Chondrocyte (in vitro differentiated cells): ENCODE results near the gene KRT31. TPM values are rescaled to one million over a fixed set of nuclear protein-coding genes. Genes with fewer than 3 reads are reported as not detected.
"Not testable (repeated sequence)": the region's sequence is repeated elsewhere in the genome, so short reads cannot be mapped to it uniquely, and the experiment has no call there.

Experiments
- DNase-seq: peaks from one replicate; pipeline ENCODE4 v3.0.0; 2021; ENCODE audit warnings: mixed read lengths, low spot score
- H3K27ac Mint-ChIP-seq: one replicate; pipeline ENCODE4 v1.8.0; 2021; ENCODE audit warnings: mild to moderate bottlenecking, moderate library complexity, mixed read lengths; ENCODE audit not compliant: unreplicated experiment
- H3K27me3 Mint-ChIP-seq: 2 replicates; pipeline ENCODE4 v1.8.0; 2021; ENCODE audit warnings: low read depth, mixed read lengths
- H3K36me3 Mint-ChIP-seq: 2 replicates; pipeline ENCODE4 v1.8.0; 2021; ENCODE audit warnings: low read depth, mixed read lengths
- H3K4me1 Mint-ChIP-seq: 2 replicates; pipeline ENCODE4 v1.8.0; 2021; ENCODE audit warnings: low read depth, mild to moderate bottlenecking, mixed read lengths
- H3K4me3 Mint-ChIP-seq: one replicate; pipeline ENCODE4 v1.8.0; 2021; ENCODE audit warnings: mild to moderate bottlenecking, moderate library complexity, mixed read lengths; ENCODE audit not compliant: unreplicated experiment
- H3K9me3 Mint-ChIP-seq: 2 replicates; pipeline ENCODE4 v1.8.0; 2021; ENCODE audit warnings: low read depth, mixed read lengths
- total RNA-seq: library from RNA; stranded (reverse); gene quantifications from 3 replicates; pipeline ENCODE4 v1.2.1, GENCODE V29; 2021
- TF ChIP-seq, protein P1 (sequence below): fragments of 200-600 bp; sonication (generic); IDR thresholded peaks from 2 replicates; pipeline ENCODE4 v1.5.0; 2021; ENCODE audit warnings: antibody characterized with exemption, mild to moderate bottlenecking, moderate library complexity

KRT31 gene
- total RNA-seq, 1 donor from 2014 or later = not detected

DNA sequence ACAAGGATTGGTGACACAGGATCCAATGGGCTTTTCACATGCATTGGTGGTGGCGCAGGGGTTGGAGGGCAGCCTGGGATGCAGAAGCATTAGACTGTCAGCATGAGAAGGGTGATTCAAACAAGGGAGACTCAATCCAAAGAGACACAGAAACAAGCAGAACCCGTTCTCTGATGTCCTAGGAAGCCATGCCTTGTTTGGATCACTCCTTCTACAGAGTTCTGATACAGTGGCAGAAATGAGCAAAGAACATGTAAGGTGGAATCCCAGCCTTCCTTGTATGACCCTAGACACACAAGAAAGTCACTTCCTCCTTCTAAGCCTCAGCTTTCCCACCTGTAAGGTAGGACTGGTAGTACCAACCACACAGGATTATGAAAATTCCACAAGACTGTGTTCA is 33.5 kb downstream of the KRT31 start:
- DNase-seq = no peak
- Mint-ChIP-seq H3K9me3 (peaks cover 5% of the 10 kb centered on the region), H3K4me3 (no peak overlapping the region), H3K27ac (no peak overlapping the region), H3K4me1 (peaks cover 6% of the 10 kb centered on the region), H3K36me3 (no peaks in the 10 kb centered on the region), H3K27me3 (no peaks in the 10 kb centered on the region)
- TF ChIP-seq, protein P1, sequence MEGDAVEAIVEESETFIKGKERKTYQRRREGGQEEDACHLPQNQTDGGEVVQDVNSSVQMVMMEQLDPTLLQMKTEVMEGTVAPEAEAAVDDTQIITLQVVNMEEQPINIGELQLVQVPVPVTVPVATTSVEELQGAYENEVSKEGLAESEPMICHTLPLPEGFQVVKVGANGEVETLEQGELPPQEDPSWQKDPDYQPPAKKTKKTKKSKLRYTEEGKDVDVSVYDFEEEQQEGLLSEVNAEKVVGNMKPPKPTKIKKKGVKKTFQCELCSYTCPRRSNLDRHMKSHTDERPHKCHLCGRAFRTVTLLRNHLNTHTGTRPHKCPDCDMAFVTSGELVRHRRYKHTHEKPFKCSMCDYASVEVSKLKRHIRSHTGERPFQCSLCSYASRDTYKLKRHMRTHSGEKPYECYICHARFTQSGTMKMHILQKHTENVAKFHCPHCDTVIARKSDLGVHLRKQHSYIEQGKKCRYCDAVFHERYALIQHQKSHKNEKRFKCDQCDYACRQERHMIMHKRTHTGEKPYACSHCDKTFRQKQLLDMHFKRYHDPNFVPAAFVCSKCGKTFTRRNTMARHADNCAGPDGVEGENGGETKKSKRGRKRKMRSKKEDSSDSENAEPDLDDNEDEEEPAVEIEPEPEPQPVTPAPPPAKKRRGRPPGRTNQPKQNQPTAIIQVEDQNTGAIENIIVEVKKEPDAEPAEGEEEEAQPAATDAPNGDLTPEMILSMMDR = no peak

DNA sequence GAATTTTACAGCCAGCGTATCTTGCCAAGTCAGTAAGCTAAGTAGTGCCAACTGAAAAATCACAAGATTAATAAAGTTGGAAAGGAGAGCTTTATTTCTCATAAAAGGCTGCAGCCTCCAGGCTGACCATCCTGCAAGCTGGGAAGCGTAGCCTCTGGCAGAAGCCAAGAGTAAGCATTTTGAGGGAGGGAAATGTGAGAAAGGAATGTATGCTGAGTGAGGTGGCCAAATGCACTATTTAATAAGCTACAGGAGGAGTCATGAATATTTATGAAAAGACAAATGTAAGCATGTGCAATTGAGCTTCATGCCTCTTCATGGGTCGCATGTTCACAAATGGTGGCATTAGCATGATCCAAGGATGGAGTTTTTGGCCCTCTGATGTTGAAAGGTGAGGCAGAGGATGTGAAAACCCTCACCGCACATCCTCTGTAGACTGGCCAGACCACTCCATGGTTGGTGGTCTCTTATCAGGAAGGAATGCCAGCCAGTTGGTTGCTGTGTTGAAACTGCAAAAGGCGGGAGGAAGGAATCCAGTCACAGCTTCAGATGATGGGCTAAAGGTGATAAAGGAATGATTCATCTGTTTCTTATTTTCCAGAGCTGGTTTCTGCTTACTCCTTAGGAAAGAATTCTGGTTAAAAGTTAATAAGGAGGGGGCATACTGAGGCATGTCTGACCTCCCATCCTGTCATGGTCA is 37.0 kb downstream of the KRT31 start:
- peaks cover 10% of the 10 kb centered on the region for H3K27me3 Mint-ChIP-seq
- peaks cover 16% of the 10 kb centered on the region for H3K9me3 Mint-ChIP-seq
- no peak for DNase-seq
- H3K4me1 Mint-ChIP-seq = no peaks in the 10 kb centered on the region
- H3K27ac Mint-ChIP-seq = no peak overlapping the region
- TF ChIP-seq, protein P1 = no peak
- H3K36me3 Mint-ChIP-seq = peaks cover 3% of the 10 kb centered on the region
- no peak overlapping the region for H3K4me3 Mint-ChIP-seq

DNA sequence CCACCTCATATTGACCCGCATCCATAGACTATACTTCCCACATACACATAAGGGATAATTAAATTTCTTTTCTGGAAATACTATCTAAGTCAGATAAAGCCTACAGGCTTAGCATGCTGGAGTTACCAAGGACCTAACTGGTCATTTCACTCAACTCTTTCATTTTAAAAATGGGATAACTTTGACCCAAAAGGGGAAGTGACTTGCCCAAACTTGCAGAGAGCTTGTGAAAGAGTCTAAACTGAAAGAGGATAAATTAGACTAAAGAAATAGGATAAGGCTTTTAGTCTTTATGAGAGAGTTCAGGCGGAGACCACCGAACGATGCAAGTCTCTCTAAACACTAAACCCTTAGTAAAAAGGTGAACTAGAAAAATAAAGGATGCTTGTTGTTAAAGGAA is 42.9 kb downstream of the KRT31 start:
- Mint-ChIP-seq H3K27me3 (peaks cover 31% of the 10 kb centered on the region), H3K27ac (no peak overlapping the region), H3K4me1 (no peaks in the 10 kb centered on the region), H3K9me3 (peaks cover 11% of the 10 kb centered on the region), H3K36me3 (peaks cover 3% of the 10 kb centered on the region), H3K4me3 (no peak overlapping the region)
- no peak for DNase-seq
- TF ChIP-seq, protein P1 = no peak

DNA sequence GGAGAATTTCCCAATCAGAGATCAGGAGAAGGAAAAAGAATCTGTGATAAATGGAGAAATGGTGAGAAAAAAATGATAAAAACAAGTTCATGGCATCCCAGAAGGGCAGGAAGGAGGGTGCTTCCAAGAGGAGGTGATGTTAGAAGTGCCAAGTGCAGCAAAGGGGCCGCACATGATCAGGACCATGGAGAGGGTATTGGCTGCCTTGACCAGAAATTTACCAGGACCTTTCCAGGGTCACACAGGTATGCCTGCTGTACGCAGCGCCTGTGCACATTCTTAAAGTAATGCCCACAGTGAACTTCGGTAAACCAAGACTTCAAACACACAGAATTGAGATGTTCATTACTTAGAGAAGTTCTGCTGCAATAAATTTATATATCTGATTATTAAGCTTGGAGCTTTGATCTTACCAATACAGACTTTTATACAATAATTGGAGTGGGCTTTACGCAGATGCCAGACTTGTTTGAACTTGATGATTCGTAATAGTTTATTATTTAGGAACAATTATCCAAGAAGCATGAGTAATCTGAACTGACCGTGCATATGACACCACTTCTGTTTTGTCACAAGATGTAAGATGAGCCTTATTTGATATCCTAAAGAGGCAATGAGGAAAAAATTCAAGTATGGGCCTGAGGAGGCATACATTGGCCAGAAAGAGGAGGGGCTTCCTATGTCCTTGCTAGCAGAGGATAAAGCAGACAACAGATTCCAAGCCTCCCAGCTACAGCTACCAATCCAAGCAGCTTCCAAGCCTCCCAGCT is 44.6 kb downstream of the KRT31 start:
- Mint-ChIP-seq H3K4me1 (no peaks in the 10 kb centered on the region), H3K27ac (no peak overlapping the region), H3K36me3 (peaks cover 3% of the 10 kb centered on the region), H3K4me3 (no peak overlapping the region), H3K9me3 (peaks cover 11% of the 10 kb centered on the region), H3K27me3 (peaks cover 31% of the 10 kb centered on the region)
- TF ChIP-seq, protein P1 = no peak
- DNase-seq = no peak

DNA sequence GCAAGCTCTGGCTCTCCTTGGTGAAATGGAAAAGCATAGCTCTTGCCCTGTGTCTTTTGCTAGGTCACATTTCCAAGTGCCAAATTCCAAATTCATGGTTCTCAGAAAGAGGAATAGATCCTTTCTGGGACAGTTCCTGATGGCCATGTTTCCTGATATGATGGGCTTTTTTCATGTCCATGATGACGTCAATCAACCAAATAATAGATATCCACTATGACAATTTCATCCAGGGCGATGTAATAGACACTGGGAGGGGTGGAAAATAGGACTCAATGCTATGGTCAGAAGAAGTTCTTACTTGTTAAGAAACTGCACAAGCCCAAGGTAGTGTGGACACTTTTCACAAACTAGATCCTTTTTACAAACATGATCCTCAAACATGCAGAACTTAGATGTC is 46.2 kb downstream of the KRT31 start:
- H3K27me3 Mint-ChIP-seq = peaks cover 24% of the 10 kb centered on the region
- peaks cover 3% of the 10 kb centered on the region for H3K9me3 Mint-ChIP-seq
- no peak overlapping the region for H3K27ac Mint-ChIP-seq
- H3K4me3 Mint-ChIP-seq = no peak overlapping the region
- DNase-seq = no peak
- H3K36me3 Mint-ChIP-seq = no peaks in the 10 kb centered on the region
- TF ChIP-seq, protein P1 = no peak
- H3K4me1 Mint-ChIP-seq = no peaks in the 10 kb centered on the region

DNA sequence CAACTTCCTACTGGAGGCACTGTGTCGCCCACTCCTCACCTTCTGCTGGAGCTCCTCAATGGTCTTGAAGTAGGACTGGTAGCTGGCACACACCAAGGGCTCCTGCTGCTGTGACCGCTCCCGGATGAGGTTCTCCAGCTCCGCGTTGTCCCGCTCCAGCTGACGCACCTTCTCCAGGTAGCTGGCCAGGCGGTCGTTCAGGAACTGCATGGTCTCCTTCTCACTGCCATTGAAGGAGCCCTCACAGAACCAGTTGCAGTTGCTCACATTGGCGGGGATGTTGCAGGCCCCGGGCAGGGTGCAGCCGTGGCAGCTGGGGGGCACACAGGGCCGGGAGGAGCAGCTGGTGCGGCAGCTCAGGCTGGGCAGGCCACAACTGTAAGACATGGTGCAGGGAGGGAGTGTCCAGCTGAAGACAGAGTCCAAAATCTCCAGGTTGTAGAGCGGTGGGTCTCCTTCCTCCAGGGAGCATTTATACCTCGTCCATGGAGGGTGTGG is 47.0 kb downstream of the KRT31 start, which contains the start of gene KRT33A:
Gene KRT33A, minus strand, starts transcription at position 448 of the 498 bp plus-strand sequence. Its CDS starts 61 bp downstream, at position 387.
- not testable (repeated sequence) for DNase-seq, H3K36me3 Mint-ChIP-seq, H3K27ac Mint-ChIP-seq, H3K4me1 Mint-ChIP-seq, H3K4me3 Mint-ChIP-seq, H3K9me3 Mint-ChIP-seq
- peaks cover 21% of the 10 kb centered on the region for H3K27me3 Mint-ChIP-seq
